Measurements from ENCODE around the gene VNN1.

DNA sequence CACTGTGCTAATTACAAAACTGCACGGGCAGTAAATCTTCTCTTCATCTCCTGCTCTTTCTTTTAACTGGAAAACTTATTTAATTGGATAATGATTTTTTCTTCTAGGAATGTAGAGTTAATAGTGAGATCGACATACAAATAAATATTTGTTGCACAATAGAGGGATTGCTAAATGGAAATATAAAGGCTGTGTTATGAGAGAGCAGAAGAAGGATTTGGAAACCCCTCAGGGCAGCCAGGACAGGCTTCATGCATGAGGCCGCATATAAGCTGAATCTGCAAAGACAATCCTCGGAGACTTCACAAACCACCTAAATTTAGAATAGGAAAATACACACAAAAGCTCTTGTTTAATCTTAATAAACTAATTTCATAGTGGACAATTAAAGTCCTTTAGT lies 51.9 kb downstream of the VNN1 start:
- TF ChIP-seq, protein P1, sequence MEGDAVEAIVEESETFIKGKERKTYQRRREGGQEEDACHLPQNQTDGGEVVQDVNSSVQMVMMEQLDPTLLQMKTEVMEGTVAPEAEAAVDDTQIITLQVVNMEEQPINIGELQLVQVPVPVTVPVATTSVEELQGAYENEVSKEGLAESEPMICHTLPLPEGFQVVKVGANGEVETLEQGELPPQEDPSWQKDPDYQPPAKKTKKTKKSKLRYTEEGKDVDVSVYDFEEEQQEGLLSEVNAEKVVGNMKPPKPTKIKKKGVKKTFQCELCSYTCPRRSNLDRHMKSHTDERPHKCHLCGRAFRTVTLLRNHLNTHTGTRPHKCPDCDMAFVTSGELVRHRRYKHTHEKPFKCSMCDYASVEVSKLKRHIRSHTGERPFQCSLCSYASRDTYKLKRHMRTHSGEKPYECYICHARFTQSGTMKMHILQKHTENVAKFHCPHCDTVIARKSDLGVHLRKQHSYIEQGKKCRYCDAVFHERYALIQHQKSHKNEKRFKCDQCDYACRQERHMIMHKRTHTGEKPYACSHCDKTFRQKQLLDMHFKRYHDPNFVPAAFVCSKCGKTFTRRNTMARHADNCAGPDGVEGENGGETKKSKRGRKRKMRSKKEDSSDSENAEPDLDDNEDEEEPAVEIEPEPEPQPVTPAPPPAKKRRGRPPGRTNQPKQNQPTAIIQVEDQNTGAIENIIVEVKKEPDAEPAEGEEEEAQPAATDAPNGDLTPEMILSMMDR (IDR thresholded peaks at IDR 0.05), result no peak
- no peak for TF ChIP-seq EZH2phosphoT487 (IDR thresholded peaks at IDR 0.05)
- TF ChIP-seq EZH2 (IDR thresholded peaks at IDR 0.05), result no peak
